NCI-H2107 treated with DMSO at 0.1 percent for 48 hours (cell line): Measurements from ENCODE around the gene NHLRC4.
"Not testable (repeated sequence)": the region's sequence is repeated elsewhere in the genome, so short reads cannot be mapped to it uniquely, and the experiment has no call there.

Experiments
- DNase-seq: peaks from one replicate; lab custom pipeline; 2025; ENCODE audit not compliant: unreplicated experiment; lab: John Stamatoyannopoulos, UW

Gene NHLRC4

DNA sequence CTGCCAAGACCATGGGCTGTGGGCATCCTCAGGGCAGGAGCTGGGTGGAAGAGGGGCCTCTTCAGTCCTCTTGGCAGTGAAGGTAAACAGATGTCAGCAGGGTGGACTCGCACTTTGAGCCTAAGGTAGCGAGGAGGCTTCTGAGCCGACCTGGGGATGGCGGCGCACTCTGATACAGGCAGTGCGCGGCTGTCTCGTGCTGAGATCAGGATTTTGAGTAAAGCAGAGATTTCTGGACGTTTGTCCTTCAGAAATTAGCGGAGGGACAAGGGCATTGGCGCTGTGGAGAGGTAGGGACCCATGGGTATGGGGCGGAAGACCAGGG lies 29.9 kb downstream of the NHLRC4 start:
- DNase-seq: no peak

DNA sequence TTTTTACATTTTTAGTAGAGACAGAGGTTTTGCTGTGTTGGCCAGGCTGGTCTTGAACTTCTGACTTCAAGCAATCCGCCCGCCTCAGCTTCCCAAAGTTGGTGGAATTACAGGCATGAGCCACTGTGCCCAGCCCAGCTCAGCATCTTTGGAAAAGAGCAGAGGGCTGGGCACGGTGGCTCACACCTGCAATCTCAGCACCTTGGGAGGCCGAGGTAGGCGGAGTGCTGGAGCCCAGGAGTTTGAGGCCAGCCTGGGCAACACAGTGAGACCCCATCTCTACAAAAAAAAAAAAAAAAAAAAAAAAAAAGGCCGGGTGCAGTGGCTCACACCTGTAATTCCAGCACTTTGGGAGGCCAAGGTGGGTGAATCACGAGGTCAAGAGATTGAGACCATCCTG lies 30.9 kb downstream of the NHLRC4 start:
- not testable (repeated sequence) for DNase-seq

DNA sequence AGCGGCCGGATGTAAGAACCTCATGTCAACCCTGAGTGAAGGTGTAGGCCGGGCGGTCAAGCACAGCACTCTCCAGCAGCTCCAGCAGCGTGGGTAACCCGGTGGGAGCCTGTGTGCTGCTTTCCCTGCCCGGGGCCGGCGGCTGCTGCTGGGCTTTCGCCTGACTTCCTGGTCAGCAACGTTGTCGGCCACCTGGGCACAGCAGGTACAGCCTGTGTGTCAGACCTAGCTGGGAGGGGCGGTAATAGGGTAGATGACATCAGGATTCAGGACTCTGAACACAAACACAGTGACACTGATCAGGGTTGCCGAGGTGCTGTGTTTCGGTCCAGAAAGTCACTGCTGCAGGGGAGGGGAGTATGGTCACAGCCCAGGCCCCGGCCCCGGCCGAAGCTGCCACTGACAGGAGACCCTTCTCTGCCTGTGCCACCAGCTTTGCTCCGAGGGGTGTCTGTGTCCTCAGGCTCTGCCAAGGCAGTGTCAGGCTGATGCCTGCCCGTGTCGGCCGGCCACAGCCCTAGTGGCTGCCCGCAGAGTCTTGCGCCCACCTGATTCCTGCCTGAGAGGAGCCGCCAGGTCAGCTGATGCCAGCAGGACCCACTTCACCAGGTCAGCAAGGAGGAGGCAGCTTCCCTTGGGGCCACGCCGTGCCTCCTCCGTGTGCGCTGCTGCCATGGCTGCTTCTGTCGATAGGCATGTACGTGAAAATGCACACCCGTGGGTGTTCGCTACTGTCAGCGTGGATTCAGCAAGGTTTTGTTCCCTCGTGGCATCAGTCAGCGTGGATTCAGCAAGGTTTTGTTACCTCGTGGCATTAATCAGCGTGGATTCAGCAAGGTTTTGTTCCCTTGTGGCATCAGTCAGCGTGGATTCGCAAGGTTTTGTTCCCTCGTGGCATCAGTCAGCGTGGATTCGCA lies 32.3 kb downstream of the NHLRC4 start:
- no peak for DNase-seq

DNA sequence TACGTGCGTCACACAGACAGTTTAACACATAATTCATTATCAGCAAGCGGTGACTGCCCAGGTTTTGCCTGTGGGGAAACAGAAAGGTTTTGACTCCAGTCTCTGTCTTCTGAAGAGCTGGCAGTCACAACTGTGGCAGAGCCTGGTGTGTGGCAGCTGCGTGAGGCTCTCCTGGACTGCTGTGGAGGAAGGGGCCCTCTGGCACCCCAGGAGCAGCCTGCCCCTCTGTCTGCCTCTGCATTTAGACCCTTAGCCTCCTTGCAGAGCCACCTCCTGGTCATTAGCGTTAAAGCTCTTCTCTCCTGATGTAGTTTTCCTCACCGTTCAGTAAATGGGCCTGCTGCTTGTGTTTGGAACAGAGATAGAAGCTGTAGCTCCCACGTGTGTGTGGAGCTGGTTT lies 34.0 kb downstream of the NHLRC4 start:
- DNase-seq: no peak

DNA sequence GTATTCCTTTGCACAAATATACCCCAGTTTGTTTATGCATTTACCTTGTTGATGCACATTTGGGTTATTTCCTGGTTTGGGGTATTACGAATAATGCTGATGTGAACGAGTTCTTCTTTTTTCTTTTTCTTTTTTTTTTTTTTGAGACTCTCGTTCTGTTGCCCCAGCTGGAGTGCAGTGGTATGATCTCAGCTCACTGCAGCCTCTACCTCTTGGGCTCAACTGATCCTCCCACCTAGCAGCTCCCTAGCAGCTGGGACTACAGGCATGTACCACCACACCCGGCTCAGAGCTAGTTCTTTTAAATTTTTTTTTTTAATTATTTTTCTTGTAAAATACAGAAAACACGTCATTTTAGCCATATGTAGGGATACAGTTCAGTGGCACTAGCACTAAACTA lies 37.1 kb downstream of the NHLRC4 start:
- DNase-seq: no peak

DNA sequence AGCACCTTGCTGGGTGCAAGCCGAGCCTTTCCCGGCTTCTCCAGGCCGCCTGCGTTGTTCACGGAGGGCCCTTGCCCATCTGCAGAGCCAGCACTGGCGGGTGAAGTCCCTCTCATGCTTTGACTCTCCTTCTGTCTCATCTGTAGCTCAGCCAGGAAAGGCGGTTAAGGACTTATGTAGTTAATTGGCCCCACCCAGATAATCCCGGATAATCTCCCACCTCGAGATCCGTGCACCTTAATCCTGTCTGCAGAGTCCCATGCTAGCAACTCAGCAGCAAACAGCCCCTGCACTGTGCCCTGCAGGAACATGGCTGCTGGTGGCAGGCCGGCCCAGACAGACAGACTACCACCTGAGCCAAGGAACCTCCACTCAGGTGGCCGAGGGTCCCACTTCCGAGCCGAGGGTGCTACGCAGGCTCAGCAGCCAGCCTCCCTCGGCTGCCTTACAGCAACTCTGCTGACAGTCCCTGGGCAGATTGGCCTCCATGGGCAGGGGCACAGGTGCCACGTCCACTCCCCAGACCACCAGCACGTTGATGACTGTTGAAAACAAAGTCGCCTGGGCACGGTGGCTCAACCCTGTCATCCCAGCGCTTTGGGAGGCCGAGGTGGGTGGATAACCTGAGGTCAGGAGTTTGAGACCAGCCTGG lies 40.0 kb downstream of the NHLRC4 start:
- DNase-seq: no peak

DNA sequence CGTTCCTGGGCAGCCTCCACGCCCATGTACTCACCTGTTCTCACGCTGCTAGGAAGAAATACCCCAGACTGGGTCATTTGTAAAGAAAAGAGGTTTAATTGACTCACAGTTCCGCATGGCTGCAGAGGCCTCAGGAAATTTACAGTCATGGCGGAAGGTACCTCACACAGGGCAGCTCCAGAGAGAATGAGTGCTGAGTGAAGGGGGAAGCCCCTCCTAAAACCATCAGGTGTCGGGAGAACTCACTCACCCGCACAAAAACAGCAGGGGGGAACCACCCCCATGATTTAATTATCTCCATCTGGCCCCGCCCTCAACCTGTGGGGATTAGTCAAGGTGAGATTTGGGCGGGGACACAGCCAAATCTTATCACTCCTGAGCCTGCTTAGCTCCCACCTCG lies 41.2 kb downstream of the NHLRC4 start:
- no peak for DNase-seq

DNA sequence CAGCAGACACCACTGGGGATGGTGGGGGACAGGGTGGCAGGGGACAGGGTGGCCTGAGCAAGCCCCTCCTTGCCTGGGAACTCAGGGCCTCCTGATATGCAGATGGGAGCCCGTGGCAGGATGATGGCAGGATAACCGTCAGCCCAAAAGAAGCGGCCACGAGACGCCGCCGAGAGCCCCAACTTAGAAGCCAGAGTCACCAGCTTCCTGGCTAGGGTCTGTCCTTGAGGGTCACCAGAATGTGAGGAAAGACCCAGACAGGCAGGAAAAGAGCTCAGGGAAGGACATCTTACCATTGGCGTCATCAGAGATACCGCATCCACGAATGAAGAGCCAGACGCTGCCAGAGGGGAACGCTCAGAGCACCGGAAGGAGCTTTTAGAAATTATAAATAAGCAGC lies 42.5 kb downstream of the NHLRC4 start:
- no peak for DNase-seq

DNA sequence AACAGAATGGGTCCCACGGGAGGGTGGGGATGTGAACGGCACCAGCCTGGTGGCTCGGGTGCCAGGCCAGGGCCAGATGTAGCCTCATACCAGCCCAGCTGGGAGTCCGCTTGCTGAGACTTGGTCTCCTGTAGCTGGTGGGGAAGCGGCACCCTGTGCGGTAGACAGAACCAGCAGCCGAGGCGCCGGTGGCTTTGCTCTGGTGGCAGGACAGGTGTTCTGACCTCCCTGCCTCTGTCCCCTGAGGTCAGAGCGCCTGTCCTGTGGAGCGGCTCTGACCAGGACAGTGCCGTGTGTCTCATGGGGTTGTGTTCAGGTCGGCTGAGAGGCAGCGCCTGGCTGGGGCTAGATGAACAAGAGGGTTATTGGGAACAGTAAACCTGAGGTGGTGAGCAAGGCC lies 43.2 kb downstream of the NHLRC4 start:
- DNase-seq: no peak

DNA sequence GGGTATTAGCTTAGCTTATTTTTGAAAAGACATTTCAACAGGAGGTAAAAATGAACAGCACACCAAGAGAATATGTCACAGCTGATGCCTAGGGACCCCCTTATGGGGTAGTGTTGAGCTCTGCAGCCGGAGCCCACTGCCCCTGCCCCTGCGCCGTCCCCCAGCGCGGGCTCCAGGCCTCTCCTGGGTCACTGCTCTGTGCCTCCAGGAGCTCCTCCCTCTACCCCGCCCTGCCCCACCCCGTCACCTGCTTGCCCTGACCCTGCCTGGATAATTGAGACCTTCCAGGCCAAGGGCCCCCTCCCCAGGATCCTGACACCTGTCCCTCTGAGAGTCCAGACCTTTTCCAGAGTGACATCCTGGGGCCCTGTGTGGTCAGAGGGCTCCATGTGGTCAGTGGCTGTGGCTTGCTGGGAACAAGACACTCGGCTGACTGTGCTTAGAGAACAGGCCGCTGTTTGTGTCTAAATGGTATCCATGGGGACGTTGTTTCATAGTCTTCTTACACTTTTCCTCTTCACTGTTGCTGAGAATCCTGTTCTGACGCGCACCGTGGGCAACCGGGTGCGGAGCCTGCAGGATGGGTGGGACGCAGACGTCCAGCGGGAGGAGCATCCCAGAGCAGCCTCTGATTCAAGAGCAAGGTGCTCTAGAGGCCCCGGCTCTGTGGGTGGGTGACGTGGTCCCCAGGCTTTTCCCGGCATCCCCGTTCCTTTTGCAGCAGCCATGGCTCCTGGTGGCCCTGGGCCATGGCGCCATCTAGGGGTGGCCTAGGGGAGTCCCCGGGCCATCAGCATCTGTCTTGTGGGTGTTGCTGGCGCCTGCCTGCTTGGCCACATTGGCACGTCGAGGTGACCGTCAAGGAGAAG lies 43.9 kb downstream of the NHLRC4 start:
- DNase-seq: no peak

DNA sequence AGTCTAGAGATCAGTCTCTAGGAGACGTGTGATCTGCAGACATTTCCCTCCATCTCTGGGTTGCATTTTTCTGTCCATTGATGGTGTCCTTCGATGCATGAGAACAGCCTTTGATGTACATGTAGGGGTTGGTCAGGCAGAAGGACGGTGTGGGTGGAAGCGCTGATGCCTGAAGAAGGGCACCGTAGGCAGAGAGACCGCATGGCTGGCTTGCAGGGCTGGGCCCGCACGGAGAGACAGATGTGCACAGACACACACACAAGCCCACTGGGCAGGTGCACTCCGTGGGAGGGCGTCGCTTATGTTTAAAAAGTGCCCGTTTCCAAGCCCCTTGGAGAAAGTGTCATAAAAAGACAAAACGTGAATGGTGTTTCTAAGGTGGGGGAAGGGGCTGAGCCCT lies 48.3 kb downstream of the NHLRC4 start:
- no peak for DNase-seq

DNA sequence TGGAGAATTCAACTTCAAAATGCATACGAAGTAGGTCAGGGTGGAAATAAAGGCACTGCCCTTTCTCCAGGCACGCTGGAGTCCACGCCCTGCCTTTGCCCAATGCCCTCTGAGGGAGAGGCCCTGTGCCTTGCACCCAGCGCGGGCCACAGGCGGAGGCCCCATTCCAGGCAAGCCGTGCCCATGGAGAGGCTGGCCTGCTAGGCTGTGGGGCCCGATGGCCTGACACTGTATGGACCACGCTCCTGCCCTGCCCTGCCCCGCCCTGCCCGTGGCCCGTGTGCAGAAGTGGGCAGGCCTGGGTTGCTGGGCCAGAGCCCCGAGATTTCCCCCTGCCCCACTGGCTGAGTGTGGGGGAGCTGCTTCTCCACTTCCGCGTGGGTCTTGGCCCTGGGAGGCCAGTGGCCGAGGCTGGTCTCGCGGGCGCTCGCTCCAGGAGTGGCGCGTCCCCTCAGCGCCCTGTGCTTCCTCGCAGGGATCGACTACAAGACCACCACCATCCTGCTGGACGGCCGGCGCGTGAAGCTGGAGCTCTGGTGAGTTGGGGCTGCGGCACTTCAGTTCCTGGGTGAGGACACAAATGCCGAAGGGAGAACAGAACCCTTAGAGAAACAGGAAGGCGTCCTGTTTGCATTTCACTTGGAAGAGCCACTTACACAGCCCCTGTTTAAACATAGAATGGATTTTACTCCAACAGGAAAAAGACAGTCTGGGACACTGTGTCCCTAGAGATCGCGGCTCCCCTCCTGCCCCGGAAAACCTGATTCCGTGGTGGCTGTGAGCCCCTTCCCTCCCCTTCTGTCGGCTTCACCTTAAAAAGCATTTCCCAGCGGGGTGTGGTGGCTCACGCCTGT lies 50.2 kb downstream of the NHLRC4 start:
- no peak for DNase-seq

DNA sequence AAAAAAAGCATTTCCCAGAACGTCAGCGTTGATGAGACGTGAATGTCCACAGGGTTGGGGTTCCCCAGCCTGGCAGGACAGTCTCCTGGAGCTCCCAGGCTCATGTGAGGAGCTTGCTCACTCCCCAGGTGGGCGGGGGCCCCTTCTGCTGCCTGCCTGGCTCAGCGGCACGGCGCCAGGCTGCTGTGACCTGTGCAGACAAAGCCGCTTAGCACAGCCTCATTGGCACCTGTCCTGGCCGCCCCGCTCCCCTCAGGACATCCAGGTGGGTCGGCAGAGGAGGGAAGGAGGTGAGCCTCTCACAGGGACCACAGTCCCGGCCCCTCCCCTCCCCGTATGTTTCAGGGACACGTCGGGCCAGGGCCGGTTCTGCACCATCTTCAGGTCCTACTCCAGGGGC lies 51.0 kb downstream of the NHLRC4 start:
- DNase-seq: no peak
